ENCODE measurements around the gene CDKN2AIPNL. TPM values are rescaled to one million over a fixed set of nuclear protein-coding genes. Genes with fewer than 3 reads are reported as not detected.

CDKN2AIPNL gene
- polyA plus RNA-seq, 1 of the 3 experiments (the other 2 are of a cell fraction) = 23.3 TPM

DNA sequence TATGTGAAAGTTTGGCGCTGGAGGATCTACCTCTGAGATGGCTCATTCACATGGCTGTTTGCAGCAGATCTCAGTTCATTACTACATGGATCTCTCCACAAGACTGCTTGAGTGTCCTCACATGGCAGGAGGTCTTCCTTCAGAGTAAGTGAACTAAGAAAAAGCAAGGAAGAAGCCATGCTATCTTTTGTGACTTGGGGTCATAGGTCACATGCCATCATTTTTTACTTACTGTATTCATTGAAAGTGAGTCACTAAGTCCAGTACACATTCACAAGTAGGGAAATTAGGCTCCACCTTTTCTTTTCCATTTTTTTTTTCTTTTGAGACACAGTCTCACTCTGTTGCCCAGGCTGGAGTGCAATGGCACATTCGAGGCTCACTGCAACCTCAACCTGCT is 8.7 kb upstream of the CDKN2AIPNL start:
- Histone ChIP-seq H3K4me1 (ENCODE audit: control insufficient read depth in 1 of 2, insufficient read depth in 2 of 2, low read depth in 1 of 2, low read length in 1 of 2) (no peaks in the 10 kb centered on the region), H4K20me1 (ENCODE audit: insufficient read depth) (no peaks in the 10 kb centered on the region), H3K4me3 (ENCODE audit: low read depth in 2 of 2, low read length in 1 of 2) (no peak overlapping the region), H3K36me3 (replicated peaks in 1 of 2; ENCODE audit: control insufficient read depth in 1 of 2, insufficient read depth in 2 of 2, low read length in 1 of 2) (no peaks in the 10 kb centered on the region), H3K27me3 (ENCODE audit: insufficient read depth) (no peaks in the 10 kb centered on the region), H3K9ac (no peak overlapping the region), H3F3A (replicated peaks; ENCODE audit: insufficient read depth) (no peaks in the 10 kb centered on the region), H3K9me2 (no peaks in the 10 kb centered on the region), H3K79me2 (ENCODE audit: insufficient read depth) (no peaks in the 10 kb centered on the region), H3K4me2 (no peak overlapping the region), H3K27ac (ENCODE audit: low read depth in 2 of 2, low read length in 1 of 2) (no peak overlapping the region), H2AFZ (ENCODE audit: low read depth) (no peak overlapping the region), H3K9me3 (no peaks in the 10 kb centered on the region)
- CTCF ChIA-PET = interaction anchor here (1.1 kb wide), 1 partner anchor 158 kb away, joined by 3 read pairs; no protein-coding TSS in a partner anchor
- POLR2A ChIA-PET = no interaction called here
- DNase-seq = no peak
- 75% methylated on average over 2 of the region's 2 CpGs for WGBS (ENCODE audit: low lambda C conversion rate)
- TF ChIP-seq FOSL2 (IDR thresholded peaks at IDR 0.05; ENCODE audit: borderline replicate concordance, low read depth) (no peak), YY1 (IDR thresholded peaks at IDR 0.05; ENCODE audit: low read depth) (no peak), RCOR1 (IDR thresholded peaks at IDR 0.05; ENCODE audit: low read length) (no peak), JUND (IDR thresholded peaks at IDR 0.05) (no peak), EZH2phosphoT487 (IDR thresholded peaks at IDR 0.05; ENCODE audit: borderline replicate concordance, low read depth) (no peak), ELF1 (IDR thresholded peaks at IDR 0.05) (no peak), FOXM1 (IDR thresholded peaks at IDR 0.05; ENCODE audit: low read depth) (no peak), SMC3 (IDR thresholded peaks at IDR 0.05; ENCODE audit: low read depth, low read length) (no peak)
- TF ChIP-seq, protein P1, sequence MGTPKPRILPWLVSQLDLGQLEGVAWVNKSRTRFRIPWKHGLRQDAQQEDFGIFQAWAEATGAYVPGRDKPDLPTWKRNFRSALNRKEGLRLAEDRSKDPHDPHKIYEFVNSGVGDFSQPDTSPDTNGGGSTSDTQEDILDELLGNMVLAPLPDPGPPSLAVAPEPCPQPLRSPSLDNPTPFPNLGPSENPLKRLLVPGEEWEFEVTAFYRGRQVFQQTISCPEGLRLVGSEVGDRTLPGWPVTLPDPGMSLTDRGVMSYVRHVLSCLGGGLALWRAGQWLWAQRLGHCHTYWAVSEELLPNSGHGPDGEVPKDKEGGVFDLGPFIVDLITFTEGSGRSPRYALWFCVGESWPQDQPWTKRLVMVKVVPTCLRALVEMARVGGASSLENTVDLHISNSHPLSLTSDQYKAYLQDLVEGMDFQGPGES (IDR thresholded peaks at IDR 0.05; ENCODE audit: low read depth, low read length) = no peak
- TF ChIP-seq, protein P2, sequence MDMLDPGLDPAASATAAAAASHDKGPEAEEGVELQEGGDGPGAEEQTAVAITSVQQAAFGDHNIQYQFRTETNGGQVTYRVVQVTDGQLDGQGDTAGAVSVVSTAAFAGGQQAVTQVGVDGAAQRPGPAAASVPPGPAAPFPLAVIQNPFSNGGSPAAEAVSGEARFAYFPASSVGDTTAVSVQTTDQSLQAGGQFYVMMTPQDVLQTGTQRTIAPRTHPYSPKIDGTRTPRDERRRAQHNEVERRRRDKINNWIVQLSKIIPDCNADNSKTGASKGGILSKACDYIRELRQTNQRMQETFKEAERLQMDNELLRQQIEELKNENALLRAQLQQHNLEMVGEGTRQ (IDR thresholded peaks at IDR 0.05; ENCODE audit: borderline replicate concordance, low read depth, low read length) = no peak

DNA sequence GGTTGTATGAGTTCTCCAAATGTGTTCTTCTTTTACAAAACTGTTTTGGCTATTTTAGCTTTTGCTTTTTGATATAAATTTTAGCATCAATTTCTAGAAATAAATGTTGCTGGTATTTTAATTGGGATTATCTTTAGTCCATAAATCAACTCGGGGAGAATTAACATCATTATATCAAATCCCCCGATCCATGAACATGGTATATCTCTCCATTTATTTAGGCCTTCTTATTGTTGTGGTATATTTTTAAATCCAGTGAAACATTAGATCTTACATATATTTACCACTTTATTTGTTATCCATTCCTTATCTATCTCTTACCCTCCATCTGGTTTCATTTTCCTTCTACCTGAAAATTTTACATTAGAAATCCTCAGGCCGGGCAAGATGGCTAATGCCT is 7.3 kb upstream of the CDKN2AIPNL start:
- H3K9me2 ChIP-seq = no peaks in the 10 kb centered on the region
- TF ChIP-seq, protein P3, sequence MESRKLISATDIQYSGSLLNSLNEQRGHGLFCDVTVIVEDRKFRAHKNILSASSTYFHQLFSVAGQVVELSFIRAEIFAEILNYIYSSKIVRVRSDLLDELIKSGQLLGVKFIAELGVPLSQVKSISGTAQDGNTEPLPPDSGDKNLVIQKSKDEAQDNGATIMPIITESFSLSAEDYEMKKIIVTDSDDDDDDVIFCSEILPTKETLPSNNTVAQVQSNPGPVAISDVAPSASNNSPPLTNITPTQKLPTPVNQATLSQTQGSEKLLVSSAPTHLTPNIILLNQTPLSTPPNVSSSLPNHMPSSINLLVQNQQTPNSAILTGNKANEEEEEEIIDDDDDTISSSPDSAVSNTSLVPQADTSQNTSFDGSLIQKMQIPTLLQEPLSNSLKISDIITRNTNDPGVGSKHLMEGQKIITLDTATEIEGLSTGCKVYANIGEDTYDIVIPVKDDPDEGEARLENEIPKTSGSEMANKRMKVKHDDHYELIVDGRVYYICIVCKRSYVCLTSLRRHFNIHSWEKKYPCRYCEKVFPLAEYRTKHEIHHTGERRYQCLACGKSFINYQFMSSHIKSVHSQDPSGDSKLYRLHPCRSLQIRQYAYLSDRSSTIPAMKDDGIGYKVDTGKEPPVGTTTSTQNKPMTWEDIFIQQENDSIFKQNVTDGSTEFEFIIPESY (IDR thresholded peaks at IDR 0.05; ENCODE audit: borderline replicate concordance, low read depth) = no peak
- TF ChIP-seq NRF1 (IDR thresholded peaks at IDR 0.05; ENCODE audit: low read depth, low read length) (no peak), ELF1 (IDR thresholded peaks at IDR 0.05) (no peak), NFIC (IDR thresholded peaks at IDR 0.05; ENCODE audit: borderline replicate concordance) (no peak), POLR2AphosphoS5 (IDR thresholded peaks at IDR 0.05; ENCODE audit: low read depth, low read length) (no peak), RFX5 (IDR thresholded peaks at IDR 0.05; ENCODE audit: low read length) (no peak), RCOR1 (IDR thresholded peaks at IDR 0.05; ENCODE audit: low read length) (no peak), MXI1 (IDR thresholded peaks at IDR 0.05; ENCODE audit: low read depth, low read length) (no peak), GABPA (IDR thresholded peaks at IDR 0.05; ENCODE audit: low read depth) (no peak), YY1 (IDR thresholded peaks at IDR 0.05; ENCODE audit: low read depth) (no peak), FOXM1 (IDR thresholded peaks at IDR 0.05; ENCODE audit: low read depth) (no peak), TCF12 (IDR thresholded peaks at IDR 0.05) (no peak), RXRA (IDR thresholded peaks at IDR 0.05; ENCODE audit: borderline replicate concordance, low read depth) (no peak), CHD2 (IDR thresholded peaks at IDR 0.05; ENCODE audit: low read length, partially characterized antibody) (no peak)
- TF ChIP-seq, protein P2 (IDR thresholded peaks at IDR 0.05; ENCODE audit: borderline replicate concordance, low read depth, low read length) = no peak
- TF ChIP-seq, protein P4, sequence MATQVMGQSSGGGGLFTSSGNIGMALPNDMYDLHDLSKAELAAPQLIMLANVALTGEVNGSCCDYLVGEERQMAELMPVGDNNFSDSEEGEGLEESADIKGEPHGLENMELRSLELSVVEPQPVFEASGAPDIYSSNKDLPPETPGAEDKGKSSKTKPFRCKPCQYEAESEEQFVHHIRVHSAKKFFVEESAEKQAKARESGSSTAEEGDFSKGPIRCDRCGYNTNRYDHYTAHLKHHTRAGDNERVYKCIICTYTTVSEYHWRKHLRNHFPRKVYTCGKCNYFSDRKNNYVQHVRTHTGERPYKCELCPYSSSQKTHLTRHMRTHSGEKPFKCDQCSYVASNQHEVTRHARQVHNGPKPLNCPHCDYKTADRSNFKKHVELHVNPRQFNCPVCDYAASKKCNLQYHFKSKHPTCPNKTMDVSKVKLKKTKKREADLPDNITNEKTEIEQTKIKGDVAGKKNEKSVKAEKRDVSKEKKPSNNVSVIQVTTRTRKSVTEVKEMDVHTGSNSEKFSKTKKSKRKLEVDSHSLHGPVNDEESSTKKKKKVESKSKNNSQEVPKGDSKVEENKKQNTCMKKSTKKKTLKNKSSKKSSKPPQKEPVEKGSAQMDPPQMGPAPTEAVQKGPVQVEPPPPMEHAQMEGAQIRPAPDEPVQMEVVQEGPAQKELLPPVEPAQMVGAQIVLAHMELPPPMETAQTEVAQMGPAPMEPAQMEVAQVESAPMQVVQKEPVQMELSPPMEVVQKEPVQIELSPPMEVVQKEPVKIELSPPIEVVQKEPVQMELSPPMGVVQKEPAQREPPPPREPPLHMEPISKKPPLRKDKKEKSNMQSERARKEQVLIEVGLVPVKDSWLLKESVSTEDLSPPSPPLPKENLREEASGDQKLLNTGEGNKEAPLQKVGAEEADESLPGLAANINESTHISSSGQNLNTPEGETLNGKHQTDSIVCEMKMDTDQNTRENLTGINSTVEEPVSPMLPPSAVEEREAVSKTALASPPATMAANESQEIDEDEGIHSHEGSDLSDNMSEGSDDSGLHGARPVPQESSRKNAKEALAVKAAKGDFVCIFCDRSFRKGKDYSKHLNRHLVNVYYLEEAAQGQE (IDR thresholded peaks at IDR 0.05; ENCODE audit: low read depth, low read length) = no peak
- H3K9me3 ChIP-seq = no peaks in the 10 kb centered on the region
- no peak overlapping the region for H3K9ac ChIP-seq
- POLR2A ChIA-PET = no interaction called here
- DNase-seq = no peak
- no peak overlapping the region for H2AFZ ChIP-seq (ENCODE audit: low read depth)
- no peaks in the 10 kb centered on the region for H3K4me1 ChIP-seq (ENCODE audit: control insufficient read depth in 1 of 2, insufficient read depth in 2 of 2, low read depth in 1 of 2, low read length in 1 of 2)
- CTCF ChIA-PET = interaction anchor here (1.2 to 2.3 kb wide), 3 partner anchors 9 to 168 kb away, joined by 3 to 5 read pairs (median 4); no protein-coding TSS in a partner anchor
- 74% methylated on average over 3 of the region's 3 CpGs for WGBS (ENCODE audit: low lambda C conversion rate)
- H3K36me3 ChIP-seq (replicated peaks in 1 of 2; ENCODE audit: control insufficient read depth in 1 of 2, insufficient read depth in 2 of 2, low read length in 1 of 2) = no peaks in the 10 kb centered on the region
- H3K27ac ChIP-seq (ENCODE audit: low read depth in 2 of 2, low read length in 1 of 2) = no peak overlapping the region
- no peaks in the 10 kb centered on the region for H4K20me1 ChIP-seq (ENCODE audit: insufficient read depth)
- H3K4me3 ChIP-seq (ENCODE audit: low read depth in 2 of 2, low read length in 1 of 2) = no peak overlapping the region
- no peaks in the 10 kb centered on the region for H3K27me3 ChIP-seq (ENCODE audit: insufficient read depth)
- H3K79me2 ChIP-seq (ENCODE audit: insufficient read depth) = no peaks in the 10 kb centered on the region
- no peaks in the 10 kb centered on the region for H3F3A ChIP-seq (replicated peaks; ENCODE audit: insufficient read depth)
- no peak overlapping the region for H3K4me2 ChIP-seq

All from SK-N-SH (cell line).